Measurements from ENCODE around the gene ARHGAP23. TPM values are rescaled to one million over a fixed set of nuclear protein-coding genes. Genes with fewer than 3 reads are reported as not detected.

Gene ARHGAP23
- total and polyA plus RNA-seq, 10 of the 15 experiments (the other 5 are each of a cell fraction or from before 2014, with no cell fraction given) = 0.23 to 5.8 (median 2.1) TPM

DNA sequence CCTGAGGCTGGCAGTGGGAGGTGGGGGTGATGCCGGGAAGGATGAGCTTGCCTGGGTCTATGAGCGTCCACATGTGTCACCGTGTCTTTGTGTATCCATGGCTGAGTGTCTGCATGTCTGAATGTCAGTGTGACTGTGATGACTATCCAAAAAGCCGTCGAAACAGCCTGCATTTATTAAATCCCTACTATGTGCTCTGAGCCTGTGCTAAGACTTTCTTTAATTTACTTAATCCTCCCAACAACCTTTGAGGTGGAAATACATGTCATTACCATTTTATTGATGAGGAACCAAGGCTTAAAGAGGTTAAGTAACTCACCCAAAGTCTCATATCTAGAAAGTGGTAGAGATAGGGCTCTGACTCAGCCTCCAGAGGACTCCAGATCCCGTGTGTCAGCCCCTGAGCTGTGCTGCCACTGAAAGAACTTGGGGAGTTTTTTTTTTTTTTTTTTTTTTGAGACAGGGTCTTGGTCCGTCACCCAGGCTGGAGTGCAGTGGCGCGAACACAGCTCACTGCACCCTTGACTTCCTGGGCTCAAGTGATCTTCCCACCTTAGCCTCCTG, 20.0 kb downstream of the ARHGAP23 start:
- ATAC-seq (no peak), DNase-seq (ENCODE audit: low read depth, low spot score) (no peak), FAIRE-seq (no peak)
- in situ Hi-C loops (cut with MboI) = no loop called here
- CTCF ChIA-PET = no interaction called here
- no TSS peak for BruUV-seq (replicated peaks)
- H3K9ac ChIP-seq (ENCODE audit: control insufficient read depth, insufficient read depth, low read length) = no peak overlapping the region
- no peak overlapping the region for H3K4me2 ChIP-seq (ENCODE audit: control insufficient read depth, insufficient read depth)
- H3K9me3 ChIP-seq (replicated peaks; ENCODE audit: control insufficient read depth, insufficient read depth, low read length) = no peaks in the 10 kb centered on the region
- RAD21 ChIA-PET (ENCODE audit: unreplicated experiment) = no interaction called here
- no peaks in the 10 kb centered on the region for H4K20me1 ChIP-seq (ENCODE audit: control insufficient read depth, insufficient read depth)
- no peaks in the 10 kb centered on the region for H3K36me3 ChIP-seq (ENCODE audit: control insufficient read depth in 2 of 2, insufficient read depth in 2 of 2, low read length in 1 of 2)
- intact Hi-C loops (cut with micrococcal nuclease; ENCODE audit: unreplicated experiment) = no loop called here
- no peak overlapping the region for H3K27ac ChIP-seq (ENCODE audit: control insufficient read depth, insufficient read depth)
- 35% methylated on average over 6 of the region's 9 CpGs for WGBS (ENCODE audit: insufficient coverage, insufficient replicate concordance, low lambda C conversion rate, missing lambda C conversion rate)
- no peaks in the 10 kb centered on the region for H3K79me2 ChIP-seq (ENCODE audit: control insufficient read depth, insufficient read depth, low read length)
- TF ChIP-seq SMAD1 (IDR thresholded peaks at IDR 0.05; ENCODE audit: low read depth, partially characterized antibody) = no peak
- TF ChIP-seq SREBF2 (IDR thresholded peaks at IDR 0.05; ENCODE audit: low read length) = no peak
- no peak for TF ChIP-seq RCOR1 (conservative IDR thresholded peaks at IDR 0.05; ENCODE audit: low read depth, low read length)
- no peak for TF ChIP-seq MXI1 (IDR thresholded peaks at IDR 0.05; ENCODE audit: low read depth, low read length)
- no peak for TF ChIP-seq ETV6 (conservative IDR thresholded peaks at IDR 0.05 in 1 of 2, IDR thresholded peaks at IDR 0.05 in 1 of 2; ENCODE audit: borderline replicate concordance in 1 of 2, low read depth in 1 of 2)
- TF ChIP-seq E4F1 (IDR thresholded peaks at IDR 0.05; ENCODE audit: borderline replicate concordance, partially characterized antibody) = no peak
- TF ChIP-seq USF1 (IDR thresholded peaks at IDR 0.05; ENCODE audit: borderline replicate concordance, extremely low read length, insufficient read depth, low read depth, low read length) = no peak
- TF ChIP-seq CBX5 (IDR thresholded peaks at IDR 0.05; ENCODE audit: low read depth) = no peak
- no peak for TF ChIP-seq CHD2 (IDR thresholded peaks at IDR 0.05; ENCODE audit: borderline replicate concordance, low read depth, low read length)
- no peak for TF ChIP-seq BCL11A (IDR thresholded peaks at IDR 0.05; ENCODE audit: low read depth, low read length)
- no peak for TF ChIP-seq NFYA (IDR thresholded peaks at IDR 0.05; ENCODE audit: borderline replicate concordance, low read depth, low read length)
- peaks cover 1 to 7% of the 10 kb centered on the region in 2 experiments; a peak in 3 of 4 replicates for H3K27me3 ChIP-seq (replicated peaks in 1 of 2; ENCODE audit: control insufficient read depth in 2 of 2, insufficient read depth in 2 of 2, low read length in 1 of 2)
- H3K4me1 ChIP-seq (ENCODE audit: control insufficient read depth, insufficient read depth, low read length) = peaks cover 16% of the 10 kb centered on the region
- no peak overlapping the region for H2AFZ ChIP-seq (ENCODE audit: control insufficient read depth, low read depth, low read length)
- SMC1A ChIA-PET (ENCODE audit: uncharacterized antibody, unreplicated experiment) = no interaction called here
- H3K4me3 ChIP-seq = no peak overlapping the region
- POLR2A ChIA-PET = interaction anchor here (0.5 kb wide), 1 partner anchor 131 kb away, joined by 9 read pairs; no protein-coding TSS in a partner anchor
